GM12892 (cell line): ENCODE measurements around the gene YARS1.

ENCODE experiments used
- POLR2A ChIP-seq: IDR thresholded peaks from 2 replicates; pipeline ENCODE4 v1.6.1; 2011; ENCODE audit warnings: low read depth, low read length, control low read depth
- POLR2AphosphoS5 ChIP-seq: IDR thresholded peaks from 2 replicates; pipeline ENCODE4 v1.6.1; 2011; ENCODE audit warnings: low read depth, low read length, control low read depth
- TAF1 ChIP-seq: IDR thresholded peaks from 2 replicates; pipeline ENCODE4 v1.6.1; 2011; ENCODE audit warnings: low read depth, mild to moderate bottlenecking, control low read depth, low read length, borderline replicate concordance

DNA sequence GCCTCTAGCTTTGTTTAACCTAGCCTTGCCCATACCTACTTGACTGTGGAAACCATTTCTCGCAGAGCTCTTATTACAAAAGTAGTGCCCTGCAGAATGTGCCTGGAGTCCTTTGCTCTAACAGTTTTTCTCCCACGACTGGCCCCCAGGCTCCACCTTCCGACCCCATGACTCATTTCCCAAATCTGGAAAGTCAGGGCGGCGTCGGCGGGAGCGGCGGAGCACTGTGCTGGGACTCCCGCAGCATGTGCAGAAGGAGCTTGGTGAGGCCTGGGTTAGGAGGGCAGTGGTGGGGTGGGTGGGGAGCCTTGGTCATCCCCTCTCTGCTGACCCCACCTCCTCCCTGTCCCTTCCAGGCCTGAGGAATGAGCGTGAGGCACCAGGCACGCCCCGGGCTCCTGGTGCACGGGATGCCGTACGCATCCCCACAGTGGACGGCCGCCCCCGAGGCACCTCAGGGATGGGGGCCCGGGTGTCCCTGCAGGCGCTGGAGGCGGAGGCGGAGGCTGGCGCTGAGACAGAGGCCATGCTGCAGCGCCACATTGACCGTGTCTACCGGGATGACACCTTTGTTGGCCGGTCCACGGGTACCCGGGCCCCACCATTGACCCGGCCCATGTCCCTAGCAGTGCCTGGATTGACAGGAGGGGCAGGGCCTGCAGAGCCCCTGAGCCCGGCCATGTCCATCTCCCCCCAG, 47.5 kb downstream of the YARS1 start:
- TF ChIP-seq POLR2AphosphoS5 (no peak), TAF1 (no peak), POLR2A (no peak)
